MM.1S (cell line): ENCODE data around the gene SLC15A2.

Source experiments
- DNase-seq: peaks from one replicate; pipeline ENCODE4 v3.0.0-alpha.2; 2015
- H2AFZ ChIP-seq: fragments of 300-600 bp; sonication (generic); 2 replicates; pipeline ENCODE4 v1.6.0; 2016; ENCODE audit warnings: antibody characterized with exemption, low read length
- H3F3A ChIP-seq: fragments of 300-600 bp; sonication (generic); 2 replicates; pipeline ENCODE4 v1.6.1; 2016; ENCODE audit warnings: mild to moderate bottlenecking, antibody characterized with exemption, low read length, moderate library complexity, mixed read lengths; ENCODE audit not compliant: insufficient read depth
- H3K27ac ChIP-seq: fragments of 300-600 bp; sonication (generic); 2 replicates; pipeline ENCODE4 v1.5.1; 2016; ENCODE audit warnings: mild to moderate bottlenecking, low read length
- H3K27me3 ChIP-seq: fragments of 300-600 bp; sonication (generic); replicated peaks from 2 replicates; pipeline ENCODE4 v1.6.0; 2016; ENCODE audit warnings: low read length; ENCODE audit not compliant: insufficient read depth
- H3K36me3 ChIP-seq: fragments of 300-600 bp; sonication (generic); replicated peaks from 2 replicates; pipeline ENCODE4 v1.6.1; 2016; ENCODE audit warnings: mild to moderate bottlenecking, low read length, mixed read lengths; ENCODE audit not compliant: insufficient read depth
- H3K4me1 ChIP-seq: fragments of 300-600 bp; sonication (generic); 2 replicates; pipeline ENCODE4 v1.6.1; 2016; ENCODE audit warnings: low read length, mixed read lengths
- H3K4me2 ChIP-seq: fragments of 300-600 bp; sonication (generic); 2 replicates; pipeline ENCODE4 v1.6.0; 2016; ENCODE audit warnings: low read depth, low read length
- H3K4me3 ChIP-seq: fragments of 300-600 bp; sonication (generic); 2 replicates; pipeline ENCODE4 v1.5.1; 2016; ENCODE audit warnings: low read length, mixed read lengths
- H3K79me2 ChIP-seq: fragments of 300-600 bp; sonication (generic); 2 replicates; pipeline ENCODE4 v1.6.1; 2016; ENCODE audit warnings: mixed run types, low read length, mixed read lengths
- H3K9ac ChIP-seq: fragments of 300-600 bp; sonication (generic); 2 replicates; pipeline ENCODE4 v1.6.1; 2016; ENCODE audit warnings: low read length, mixed read lengths
- H3K9me2 ChIP-seq: fragments of 300-600 bp; sonication (generic); replicated peaks from 2 replicates; pipeline ENCODE4 v1.6.1; 2016; ENCODE audit warnings: mild to moderate bottlenecking, low read length, mixed read lengths; ENCODE audit not compliant: insufficient read depth
- H3K9me3 ChIP-seq: fragments of 300-600 bp; sonication (generic); replicated peaks from 2 replicates; pipeline ENCODE4 v1.6.1; 2016; ENCODE audit warnings: mild to moderate bottlenecking, low read length, mixed read lengths; ENCODE audit not compliant: insufficient read depth
- H4K20me1 ChIP-seq: fragments of 300-600 bp; sonication (generic); 2 replicates; pipeline ENCODE4 v1.6.1; 2016; ENCODE audit warnings: mild to moderate bottlenecking, low read length, moderate library complexity, mixed read lengths; ENCODE audit not compliant: insufficient read depth
- EZH2 ChIP-seq: fragments of 300-600 bp; sonication (generic); optimal IDR thresholded peaks from 2 replicates; pipeline ENCODE3; 2017; ENCODE audit warnings: low read depth, mild to moderate bottlenecking, antibody characterized with exemption, low read length, mixed read lengths
- EZH2phosphoT487 ChIP-seq: fragments of 300-600 bp; sonication (generic); IDR thresholded peaks from 2 replicates; pipeline ENCODE4 v1.6.1; 2018; ENCODE audit warnings: antibody characterized with exemption, low read length
- TF ChIP-seq, protein P1 (sequence below): fragments of 300-600 bp; sonication (generic); IDR thresholded peaks from 2 replicates; pipeline ENCODE4 v1.5.1; 2016; ENCODE audit warnings: antibody characterized with exemption, low read length, mixed read lengths

Gene SLC15A2

DNA sequence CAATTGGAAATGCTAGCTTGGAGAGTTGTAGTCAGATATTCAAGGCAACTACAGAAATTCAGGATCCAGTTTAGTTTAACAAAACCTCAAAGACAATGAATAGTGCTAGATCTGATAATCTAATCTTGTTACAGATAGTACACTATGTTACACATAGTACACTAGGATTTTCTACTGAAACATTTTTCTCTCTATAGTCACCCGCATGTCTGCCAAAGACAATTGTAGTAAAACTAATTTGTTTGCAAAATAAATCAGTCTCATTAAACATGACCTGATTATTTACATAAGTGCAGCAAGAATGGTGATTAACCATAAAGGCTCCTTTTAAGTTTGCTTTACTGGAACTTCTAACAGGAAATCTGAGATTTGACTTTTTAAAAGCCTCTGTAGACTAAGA is 75.8 kb downstream of the SLC15A2 start:
- Histone ChIP-seq H3K36me3 (no peaks in the 10 kb centered on the region), H3K4me2 (no peak overlapping the region), H3F3A (no peaks in the 10 kb centered on the region), H2AFZ (no peak overlapping the region), H3K4me3 (no peak overlapping the region), H3K9me2 (no peaks in the 10 kb centered on the region), H3K9ac (no peak overlapping the region), H3K27ac (no peak overlapping the region), H3K27me3 (no peaks in the 10 kb centered on the region), H3K79me2 (no peaks in the 10 kb centered on the region), H4K20me1 (no peaks in the 10 kb centered on the region), H3K9me3 (no peaks in the 10 kb centered on the region), H3K4me1 (no peaks in the 10 kb centered on the region)
- no peak for DNase-seq
- TF ChIP-seq EZH2phosphoT487 (no peak), EZH2 (no peak)
- TF ChIP-seq, protein P1, sequence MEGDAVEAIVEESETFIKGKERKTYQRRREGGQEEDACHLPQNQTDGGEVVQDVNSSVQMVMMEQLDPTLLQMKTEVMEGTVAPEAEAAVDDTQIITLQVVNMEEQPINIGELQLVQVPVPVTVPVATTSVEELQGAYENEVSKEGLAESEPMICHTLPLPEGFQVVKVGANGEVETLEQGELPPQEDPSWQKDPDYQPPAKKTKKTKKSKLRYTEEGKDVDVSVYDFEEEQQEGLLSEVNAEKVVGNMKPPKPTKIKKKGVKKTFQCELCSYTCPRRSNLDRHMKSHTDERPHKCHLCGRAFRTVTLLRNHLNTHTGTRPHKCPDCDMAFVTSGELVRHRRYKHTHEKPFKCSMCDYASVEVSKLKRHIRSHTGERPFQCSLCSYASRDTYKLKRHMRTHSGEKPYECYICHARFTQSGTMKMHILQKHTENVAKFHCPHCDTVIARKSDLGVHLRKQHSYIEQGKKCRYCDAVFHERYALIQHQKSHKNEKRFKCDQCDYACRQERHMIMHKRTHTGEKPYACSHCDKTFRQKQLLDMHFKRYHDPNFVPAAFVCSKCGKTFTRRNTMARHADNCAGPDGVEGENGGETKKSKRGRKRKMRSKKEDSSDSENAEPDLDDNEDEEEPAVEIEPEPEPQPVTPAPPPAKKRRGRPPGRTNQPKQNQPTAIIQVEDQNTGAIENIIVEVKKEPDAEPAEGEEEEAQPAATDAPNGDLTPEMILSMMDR, result no peak

DNA sequence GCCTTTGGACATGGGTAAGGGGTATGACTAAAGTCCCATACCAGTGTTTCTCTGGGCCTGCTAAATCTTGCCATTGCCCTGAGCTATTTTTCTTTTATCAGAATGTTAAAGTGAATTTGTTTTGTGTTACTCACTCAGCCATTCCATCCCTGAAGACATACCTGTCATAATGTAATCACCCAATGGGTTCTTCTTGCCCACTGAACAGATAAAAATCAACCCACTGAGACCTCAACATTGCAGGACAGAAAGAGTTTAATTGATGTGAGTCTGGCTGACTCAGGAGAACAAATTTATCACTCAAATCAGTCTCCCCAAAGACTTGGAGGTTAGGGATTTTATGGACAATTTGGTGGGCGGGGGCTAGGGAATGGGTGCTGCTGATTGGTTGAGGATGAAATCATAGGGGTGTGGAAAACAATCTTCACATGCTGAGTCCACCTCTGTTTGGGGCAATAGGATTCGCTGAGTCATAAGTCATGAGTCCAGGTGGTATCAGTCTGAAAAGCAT is 80.5 kb downstream of the SLC15A2 start:
- no peaks in the 10 kb centered on the region for H3K36me3 ChIP-seq
- H3F3A ChIP-seq, result no peaks in the 10 kb centered on the region
- no peaks in the 10 kb centered on the region for H3K9me3 ChIP-seq
- TF ChIP-seq, protein P1, result no peak
- no peak for TF ChIP-seq EZH2phosphoT487
- TF ChIP-seq EZH2, result no peak
- no peak for DNase-seq
- no peaks in the 10 kb centered on the region for H3K79me2 ChIP-seq
- no peaks in the 10 kb centered on the region for H3K9me2 ChIP-seq
- H3K27ac ChIP-seq, result no peak overlapping the region
- H3K4me1 ChIP-seq, result peaks cover 1% of the 10 kb centered on the region
- no peak overlapping the region for H3K9ac ChIP-seq
- no peaks in the 10 kb centered on the region for H3K27me3 ChIP-seq
- no peak overlapping the region for H3K4me2 ChIP-seq
- H4K20me1 ChIP-seq, result no peaks in the 10 kb centered on the region
- H3K4me3 ChIP-seq, result no peak overlapping the region
- H2AFZ ChIP-seq, result no peak overlapping the region

DNA sequence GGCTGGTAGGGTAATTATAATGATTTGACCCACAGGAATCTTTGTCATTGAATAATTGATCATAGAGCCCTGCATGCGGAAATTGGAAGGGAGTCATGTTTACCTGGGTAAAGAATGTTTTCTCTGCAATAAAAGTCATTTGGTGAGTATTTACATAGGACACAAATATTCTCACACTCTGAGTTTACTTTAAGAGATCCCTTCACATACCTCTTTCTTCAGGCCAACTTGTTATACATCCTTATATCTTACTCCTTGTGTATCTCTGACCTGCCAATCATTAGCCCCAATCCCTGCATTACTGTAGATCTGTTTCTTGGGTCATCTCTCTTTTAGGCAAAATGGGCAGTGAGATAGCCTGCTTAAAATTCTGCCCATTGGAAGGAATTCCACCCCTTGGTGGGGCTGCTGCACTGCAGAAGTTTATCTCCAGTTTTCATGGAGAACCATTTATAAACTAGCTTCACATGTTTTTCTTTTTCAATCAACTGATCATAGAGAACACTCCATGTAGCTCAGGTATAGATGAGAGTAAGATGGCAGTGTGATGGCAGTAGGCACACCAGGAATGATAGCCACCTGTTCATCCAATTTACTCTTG is 81.6 kb downstream of the SLC15A2 start:
- Histone ChIP-seq H4K20me1 (no peaks in the 10 kb centered on the region), H3K27ac (no peak overlapping the region), H3K9me2 (no peaks in the 10 kb centered on the region), H2AFZ (no peak overlapping the region), H3K4me3 (no peak overlapping the region), H3K9me3 (no peaks in the 10 kb centered on the region), H3F3A (no peaks in the 10 kb centered on the region), H3K36me3 (no peaks in the 10 kb centered on the region), H3K79me2 (no peaks in the 10 kb centered on the region), H3K4me1 (peaks cover 12% of the 10 kb centered on the region), H3K27me3 (no peaks in the 10 kb centered on the region), H3K9ac (no peak overlapping the region), H3K4me2 (no peak overlapping the region)
- DNase-seq, result no peak
- TF ChIP-seq, protein P1, result 0 out of 2 replicates have a peak, but pooled peaks have one; percentile 15
- TF ChIP-seq EZH2 (no peak), EZH2phosphoT487 (no peak)
